NCI-H2029 (cell line): ENCODE data around the gene IL17RB.

Experiments
- DNase-seq: peaks from one replicate; lab custom pipeline; 2025; lab: John Stamatoyannopoulos, UW

The IL17RB gene

DNA sequence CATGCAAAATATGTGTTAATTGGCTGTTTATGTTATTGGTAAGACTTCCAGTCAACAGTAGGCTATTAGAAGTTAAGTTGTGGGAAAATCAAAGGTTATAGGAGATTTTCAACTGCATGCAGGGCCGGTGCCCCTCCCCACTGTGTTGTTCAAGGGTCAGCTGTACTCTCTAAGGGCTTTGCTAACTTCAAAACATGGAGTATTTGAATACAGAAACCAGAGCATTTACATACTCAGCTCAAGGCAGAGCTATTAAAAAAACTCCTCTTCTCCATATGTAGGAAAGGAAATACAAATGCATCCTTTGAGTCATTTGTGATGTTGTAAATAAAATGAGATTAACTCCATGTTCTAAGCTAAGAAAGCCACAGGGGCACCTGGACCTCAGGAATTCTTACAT lies 16.8 kb downstream of the IL17RB start:
- no peak for DNase-seq

GRCh38 chr3:53865732-53866499 lies 19.5 kb downstream of the IL17RB start:
- no peak for DNase-seq

- DNase-seq: no peak
Measured at GRCh38 chr3:53880396-53881345, 34.3 kb downstream of the IL17RB start.

DNA sequence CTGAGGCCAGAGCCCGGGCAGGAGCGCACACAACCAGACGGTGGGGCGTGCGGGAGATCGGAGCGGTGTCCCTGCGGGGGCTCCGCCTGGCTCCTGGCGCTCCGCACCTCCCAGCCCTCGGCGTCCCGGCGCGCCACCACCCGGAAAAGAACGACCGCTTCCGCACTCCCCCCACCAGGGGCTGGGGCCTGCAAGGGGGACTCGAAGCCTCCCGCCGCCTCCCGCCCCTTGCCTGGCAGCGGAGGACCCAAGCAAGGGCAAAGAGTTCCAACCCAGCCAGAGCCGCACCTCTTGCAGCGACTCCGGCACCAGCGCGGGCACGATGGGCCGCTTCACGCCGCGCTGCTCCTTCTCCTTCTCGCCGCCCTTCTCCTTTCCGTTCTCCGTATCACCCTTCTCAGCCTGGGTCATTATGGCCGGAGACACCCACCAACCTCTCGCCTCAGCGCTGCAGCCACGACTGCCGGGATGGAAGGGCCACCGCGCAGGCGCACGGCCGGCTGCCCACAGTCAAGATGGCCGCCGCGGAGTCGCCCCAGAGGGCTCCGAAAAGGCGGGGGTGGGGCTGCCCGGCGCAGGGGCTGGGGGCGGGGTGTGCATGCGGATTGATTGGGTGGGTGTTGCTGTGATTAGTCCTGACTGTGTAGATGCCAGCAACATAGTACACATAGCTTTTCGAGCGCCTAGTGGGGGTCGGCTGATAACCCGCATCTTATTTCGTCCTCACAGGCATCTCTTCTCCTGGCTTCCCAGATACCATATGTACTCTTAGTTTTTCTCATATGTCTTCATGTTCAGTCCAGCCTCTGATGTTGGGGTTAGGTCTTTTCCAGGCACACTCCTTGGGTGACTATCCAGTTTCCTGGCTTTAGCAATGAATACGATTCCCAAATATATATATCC lies 35.6 kb downstream of the IL17RB start, which contains the start of gene ACTR8:
TSS of gene ACTR8 (minus strand) at position 462 of the 903 bp plus-strand sequence. CDS start at position 411, 51 bp downstream.
- peak; percentile 7 for DNase-seq

DNA sequence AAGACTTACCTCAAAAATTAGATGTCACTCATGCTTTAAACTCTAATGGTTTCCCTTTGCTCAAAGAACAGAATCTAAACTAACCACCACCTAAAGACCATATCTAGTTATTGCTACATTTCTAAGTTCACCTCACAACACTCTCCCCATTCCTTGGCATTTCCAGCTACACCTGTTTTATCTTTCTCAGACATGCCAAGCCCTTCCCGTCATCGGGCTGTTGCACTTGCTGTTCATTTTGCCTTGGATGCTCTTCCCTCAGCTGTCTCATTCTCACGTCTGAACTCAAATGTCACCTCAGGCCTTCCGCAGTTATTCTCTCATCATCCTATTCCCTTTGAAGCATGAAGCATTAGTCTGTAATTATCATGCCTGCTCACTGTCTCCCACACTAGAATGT lies 36.6 kb downstream of the IL17RB start:
- DNase-seq: no peak

- DNase-seq: no peak
Measured at GRCh38 chr3:53884623-53885022, 38.3 kb downstream of the IL17RB start.

DNA sequence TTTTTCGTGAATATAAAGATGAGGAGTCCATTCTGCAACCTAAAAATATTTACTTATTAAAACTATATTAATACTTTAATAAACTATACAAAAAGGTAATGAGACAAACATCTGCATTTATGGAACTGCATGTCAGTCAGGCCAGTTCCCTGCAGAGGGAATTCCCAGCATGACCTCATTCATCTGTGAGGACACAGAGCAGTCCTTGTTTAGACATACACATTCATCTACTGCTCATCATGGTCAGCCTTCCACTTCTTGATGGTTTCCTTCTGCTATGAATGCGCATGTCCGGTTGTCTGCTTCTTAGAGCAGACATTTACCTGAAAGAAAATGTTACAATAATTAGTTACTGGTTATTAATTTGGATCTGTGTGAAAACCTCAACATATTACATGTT lies 38.9 kb downstream of the IL17RB start:
- DNase-seq: no peak

GRCh38 chr3:53887446-53887845 lies 41.1 kb downstream of the IL17RB start:
- no peak for DNase-seq

- no peak for DNase-seq
Measured at GRCh38 chr3:53888232-53888631, 41.9 kb downstream of the IL17RB start.

DNA sequence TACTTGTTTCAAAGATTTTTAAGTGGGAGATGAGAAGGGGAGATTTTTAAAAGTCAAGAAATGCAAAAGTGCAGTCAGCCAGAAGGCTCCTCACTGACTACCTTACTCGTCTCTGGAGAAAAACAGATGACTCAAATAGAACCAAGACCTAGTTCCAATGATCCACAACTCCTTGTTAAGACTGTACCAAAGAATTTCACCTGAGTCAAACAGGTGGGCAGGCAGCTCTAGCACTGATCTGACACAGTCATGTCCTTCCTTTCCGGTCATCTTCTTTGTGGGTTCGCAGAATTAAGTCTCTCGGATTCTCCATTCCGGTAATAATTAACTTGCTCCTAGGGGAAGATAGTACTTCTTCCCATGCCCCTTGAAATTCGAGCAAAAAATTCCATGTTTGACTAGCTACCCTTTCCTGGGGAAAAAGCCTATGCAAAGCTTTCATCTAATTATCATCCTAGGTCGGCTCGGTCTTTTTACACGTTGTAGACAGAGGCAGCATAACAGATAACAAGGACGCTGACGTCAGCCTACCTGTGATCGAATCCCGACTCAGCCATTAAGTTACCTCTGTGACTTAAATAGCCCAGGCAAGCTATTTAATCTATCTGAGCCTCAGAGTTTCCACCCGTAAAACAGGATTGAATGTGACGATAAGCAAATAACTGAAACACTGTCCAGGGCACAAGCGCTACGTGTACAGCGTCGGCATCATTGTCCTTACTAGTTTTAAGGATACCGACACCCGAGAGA lies 44.5 kb downstream of the IL17RB start:
- peak; percentile 22 for DNase-seq

DNA sequence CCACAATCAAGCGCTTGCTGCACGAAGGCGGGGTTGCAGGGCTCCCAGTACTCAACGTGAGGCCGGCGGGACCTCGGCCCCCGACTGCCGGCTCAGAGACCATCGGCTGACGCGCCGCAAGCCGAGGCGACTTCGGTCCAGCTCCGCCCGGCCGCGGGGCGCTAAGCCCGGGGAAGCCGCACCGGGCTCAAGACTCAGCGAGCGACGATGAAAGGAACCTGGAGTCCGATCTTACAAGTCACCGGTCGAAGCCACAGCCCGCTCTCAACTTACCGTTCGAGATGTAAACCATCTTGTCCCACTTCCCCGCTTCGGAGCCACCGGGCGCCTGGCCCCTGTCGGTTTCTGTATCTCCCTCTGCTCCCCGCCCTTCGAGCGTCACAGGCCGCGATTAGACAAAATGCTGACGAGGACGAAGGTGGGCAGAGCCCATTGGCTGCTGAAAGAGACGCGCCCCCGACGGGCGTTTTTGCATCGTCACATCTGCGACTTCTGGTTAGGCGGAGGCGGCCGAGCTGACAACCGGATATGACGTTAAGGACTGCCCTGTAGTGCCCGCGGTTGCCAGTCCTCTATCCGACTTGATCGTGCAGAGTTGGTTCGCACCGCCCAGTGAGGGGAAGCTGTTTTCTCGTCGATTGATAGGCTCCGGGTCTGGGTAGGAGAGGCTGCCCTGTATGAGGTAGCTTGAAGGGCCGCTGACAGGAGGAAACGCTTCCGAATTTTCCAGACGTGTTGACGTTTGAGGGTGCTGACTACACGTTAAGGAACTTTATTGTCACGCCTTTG lies 45.3 kb downstream of the IL17RB start, which contains the start of gene SELENOK:
TSS of gene SELENOK (minus strand) at position 363 of the 789 bp plus-strand sequence.
- peak; percentile 94 for DNase-seq

- DNase-seq: no peak
Measured at GRCh38 chr3:53892286-53892637, 45.9 kb downstream of the IL17RB start.

DNA sequence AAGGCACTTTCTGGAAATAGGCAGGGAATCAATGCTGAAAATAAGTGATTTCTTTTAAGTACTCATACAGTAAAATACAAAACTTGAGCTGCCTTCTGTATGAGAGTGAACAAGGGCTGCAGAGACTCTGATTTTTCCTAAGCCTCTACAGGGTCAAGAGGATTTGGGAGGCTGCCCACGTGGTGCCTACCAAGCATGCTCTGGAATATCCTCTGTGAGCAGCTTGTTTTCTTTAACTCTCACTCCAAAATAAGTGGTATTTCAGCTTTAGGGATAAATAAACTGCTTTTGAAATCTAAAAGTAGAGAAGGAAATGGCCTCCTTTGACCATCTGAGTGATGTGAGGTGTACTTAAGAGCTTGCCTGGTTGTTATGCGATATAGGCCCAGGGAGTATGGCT lies 53.4 kb downstream of the IL17RB start:
- DNase-seq: no peak

- DNase-seq: no peak
Measured at GRCh38 chr3:53900666-53901331, 54.4 kb downstream of the IL17RB start.

GRCh38 chr3:53902067-53902466 lies 55.7 kb downstream of the IL17RB start:
- DNase-seq: no peak

DNA sequence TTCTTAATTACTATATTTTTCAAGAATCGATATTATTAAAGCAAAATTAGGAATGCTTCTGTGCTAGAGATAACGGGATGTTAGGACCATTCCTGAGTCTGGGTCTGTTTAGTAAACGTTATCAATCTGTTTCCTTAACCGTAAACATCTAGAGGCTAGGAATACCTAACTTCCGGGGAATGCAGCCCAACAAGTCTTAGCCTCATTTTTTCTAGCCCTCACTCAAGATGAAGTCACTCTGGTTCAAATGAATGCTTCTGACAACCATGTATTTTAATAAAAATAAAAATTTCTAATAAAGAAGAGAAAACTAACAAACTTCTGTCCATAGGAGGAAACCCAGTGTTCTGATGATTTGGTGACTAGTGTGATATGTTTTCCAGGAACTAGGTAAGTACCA lies 56.3 kb downstream of the IL17RB start:
- DNase-seq: no peak

GRCh38 chr3:53913401-53913800 lies 67.0 kb downstream of the IL17RB start:
- DNase-seq: no peak
